Spleen (tissue), 7 donors: ENCODE results near the gene BMF.

ENCODE experiments used
- CTCF ChIP-seq, 11 experiments: fragments of 200-600 bp in 7 of 11; fragments of 450-650 bp in 4 of 11; sonication (generic) in 4 of 11; IDR thresholded peaks in 8 of 11; conservative IDR thresholded peaks in 3 of 11; 1 replicate in 7 of 11; 2 replicates in 4 of 11; pipeline versions ENCODE4 v1.4.0 to v1.8.0; 2016 to 2021; ENCODE audit warnings: antibody characterized with exemption in 11 of 11, inconsistent platforms in 4 of 11, mild to moderate bottlenecking in 1 of 11
- POLR2A ChIP-seq, 3 donors: fragments of 450-650 bp; IDR thresholded peaks; one replicate each; pipeline ENCODE4 v1.5.1; 2017; ENCODE audit warnings: antibody characterized with exemption in 3 of 3, mild to moderate bottlenecking in 1 of 3
- POLR2AphosphoS5 ChIP-seq, 3 donors: sonication (generic); formaldehyde crosslinking; IDR thresholded peaks; one replicate each; pipeline ENCODE4 v1.5.1; 2017; ENCODE audit warnings: antibody characterized with exemption in 3 of 3
- donor health status: DM: no; HTN: no; CAD: no; lungs with moderate emphysema.
- donor health status: DM: no; HTN: no; CAD: no.
- donor health status: DM: no; HTN: no; CAD: no.

GRCh38 chr15:40066589-40066988 lies 42.1 kb downstream of the BMF start:
- TF ChIP-seq CTCF (IDR thresholded peaks at IDR 0.05 in 8 of 11, conservative IDR thresholded peaks at IDR 0.05 in 3 of 11), result no peak
- no peak for TF ChIP-seq POLR2A (IDR thresholded peaks at IDR 0.05)
- no peak for TF ChIP-seq POLR2AphosphoS5 (IDR thresholded peaks at IDR 0.05)
